ENCODE measurements around the gene TTLL5. TPM values are rescaled to one million over a fixed set of nuclear protein-coding genes. Genes with fewer than 3 reads are reported as not detected.
"Not testable (repeated sequence)": the region's sequence is repeated elsewhere in the genome, so short reads cannot be mapped to it uniquely, and the experiment has no call there.

The TTLL5 gene
- total RNA-seq, 1 donor from 2014 or later = 15.5 TPM

GRCh38 chr14:75673345-75674035 lies 12.4 kb downstream of the TTLL5 start:
- no peak for FAIRE-seq
- H3K36me3 ChIP-seq (ENCODE audit: control insufficient read depth, insufficient read depth, low read length) = peaks cover 4% of the 10 kb centered on the region
- no peak for DNase-seq (ENCODE audit: low read depth)
- no peak overlapping the region for H3K4me3 ChIP-seq (ENCODE audit: low read depth, low read length)
- no peaks in the 10 kb centered on the region for H3K27me3 ChIP-seq (ENCODE audit: control insufficient read depth, insufficient read depth, low read length)
- TF ChIP-seq CTCF (IDR thresholded peaks at IDR 0.05; ENCODE audit: insufficient read depth, low read length, severe bottlenecking) = no peak

GRCh38 chr14:75675265-75675960 lies 14.4 kb downstream of the TTLL5 start:
- Histone ChIP-seq H3K36me3 (ENCODE audit: control insufficient read depth, insufficient read depth, low read length) (peaks cover 3% of the 10 kb centered on the region), H3K27me3 (ENCODE audit: control insufficient read depth, insufficient read depth, low read length) (no peaks in the 10 kb centered on the region), H3K4me3 (ENCODE audit: low read depth, low read length) (no peak overlapping the region)
- DNase-seq (ENCODE audit: low read depth) (peak; percentile 83), FAIRE-seq (no peak)
- TF ChIP-seq CTCF (IDR thresholded peaks at IDR 0.05; ENCODE audit: insufficient read depth, low read length, severe bottlenecking) = no peak

GRCh38 chr14:75685910-75686309 lies 24.9 kb downstream of the TTLL5 start:
- no peaks in the 10 kb centered on the region for H3K27me3 ChIP-seq (ENCODE audit: control insufficient read depth, insufficient read depth, low read length)
- H3K36me3 ChIP-seq (ENCODE audit: control insufficient read depth, insufficient read depth, low read length) = peaks cover 9% of the 10 kb centered on the region
- FAIRE-seq = no peak
- DNase-seq (ENCODE audit: low read depth) = no peak
- TF ChIP-seq CTCF (IDR thresholded peaks at IDR 0.05; ENCODE audit: insufficient read depth, low read length, severe bottlenecking) = no peak
- H3K4me3 ChIP-seq (ENCODE audit: low read depth, low read length) = no peak overlapping the region

GRCh38 chr14:75689012-75689411 lies 28.0 kb downstream of the TTLL5 start:
- no peak for TF ChIP-seq CTCF (IDR thresholded peaks at IDR 0.05; ENCODE audit: insufficient read depth, low read length, severe bottlenecking)
- FAIRE-seq (no peak), DNase-seq (ENCODE audit: low read depth) (no peak)
- Histone ChIP-seq H3K27me3 (ENCODE audit: control insufficient read depth, insufficient read depth, low read length) (no peaks in the 10 kb centered on the region), H3K4me3 (ENCODE audit: low read depth, low read length) (no peak overlapping the region), H3K36me3 (ENCODE audit: control insufficient read depth, insufficient read depth, low read length) (peaks cover 8% of the 10 kb centered on the region)

- DNase-seq (ENCODE audit: low read depth) = no peak
- H3K36me3 ChIP-seq (ENCODE audit: control insufficient read depth, insufficient read depth, low read length) = peaks cover 8% of the 10 kb centered on the region
- TF ChIP-seq CTCF (IDR thresholded peaks at IDR 0.05; ENCODE audit: insufficient read depth, low read length, severe bottlenecking) = no peak
- no peak for FAIRE-seq
- H3K27me3 ChIP-seq (ENCODE audit: control insufficient read depth, insufficient read depth, low read length) = no peaks in the 10 kb centered on the region
- H3K4me3 ChIP-seq (ENCODE audit: low read depth, low read length) = no peak overlapping the region
Measured at GRCh38 chr14:75690010-75690409, 29.0 kb downstream of the TTLL5 start.

GRCh38 chr14:75695025-75695424 lies 34.0 kb downstream of the TTLL5 start:
- H3K36me3 ChIP-seq (ENCODE audit: control insufficient read depth, insufficient read depth, low read length); H3K27me3 ChIP-seq (ENCODE audit: control insufficient read depth, insufficient read depth, low read length); FAIRE-seq; DNase-seq (ENCODE audit: low read depth); H3K4me3 ChIP-seq (ENCODE audit: low read depth, low read length): not testable (repeated sequence)
